Astrocyte of the cerebellum (primary cell): Measurements from ENCODE around the gene CAMSAP2.

Experiments
- DNase-seq: peaks from one replicate; pipeline ENCODE4 v3.0.0-alpha.2; 2011; ENCODE audit warnings: low read depth
- H3K4me3 ChIP-seq: 2 replicates; pipeline ENCODE4 v1.5.1; 2011; ENCODE audit warnings: mild to moderate bottlenecking, low read depth, low read length, moderate library complexity
- CTCF ChIP-seq: IDR thresholded peaks from 2 replicates; pipeline ENCODE4 v1.5.1; 2012; ENCODE audit warnings: low read length, low read depth, moderate library complexity, mild to moderate bottlenecking; ENCODE audit errors: missing control alignments
- in situ Hi-C: cut with HindIII; loops from 2 replicates; pipeline ENCODE4 v1.10.0; 2017; ENCODE audit warnings: low sequenced_read_pairs

The CAMSAP2 gene

DNA sequence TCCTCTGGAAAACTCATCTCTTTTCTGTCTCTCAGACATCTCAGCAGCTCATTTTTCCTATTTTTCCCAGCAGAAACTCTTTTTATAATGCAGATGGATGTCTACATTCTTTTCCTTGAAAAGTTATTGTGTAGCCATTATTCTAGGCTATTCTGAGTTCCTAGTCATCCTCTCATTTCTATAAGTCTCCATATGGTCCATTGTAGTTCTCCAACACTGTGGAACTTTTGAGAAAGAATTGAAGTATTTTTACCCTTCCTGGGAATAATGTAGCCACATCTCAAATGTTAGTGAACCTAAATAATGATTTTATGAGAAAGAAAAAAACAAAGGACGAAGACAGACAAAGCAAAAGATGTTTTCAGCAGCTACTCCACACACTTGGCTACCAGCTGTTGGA is 107.7 kb downstream of the CAMSAP2 start:
- no peak for TF ChIP-seq CTCF
- no peak overlapping the region for H3K4me3 ChIP-seq
- DNase-seq, result no peak
- in situ Hi-C loops, result no loop called here

- in situ Hi-C loops, result no loop called here
- no peak for DNase-seq
- H3K4me3 ChIP-seq, result no peak overlapping the region
Observed at GRCh38 chr1:200849430-200849829, 110.7 kb downstream of the CAMSAP2 start.

GRCh38 chr1:200850554-200850953 is 111.9 kb downstream of the CAMSAP2 start:
- in situ Hi-C loops, result no loop called here
- no peak for DNase-seq
- no peak overlapping the region for H3K4me3 ChIP-seq
- TF ChIP-seq CTCF, result no peak

More at GRCh38 chr1:200849430-200849829, 110.7 kb downstream of the CAMSAP2 start:
- TF ChIP-seq CTCF, result no peak

GRCh38 chr1:200856716-200857357 is 118.1 kb downstream of the CAMSAP2 start:
- H3K4me3 ChIP-seq, result no peak overlapping the region
- TF ChIP-seq CTCF, result no peak
- DNase-seq, result no peak
- in situ Hi-C loops, result no loop called here

GRCh38 chr1:200857804-200858203 is 119.1 kb downstream of the CAMSAP2 start:
- DNase-seq, result no peak
- in situ Hi-C loops, result no loop called here
- no peak for TF ChIP-seq CTCF
- no peak overlapping the region for H3K4me3 ChIP-seq

GRCh38 chr1:200861937-200862647 is 123.4 kb downstream of the CAMSAP2 start:
- in situ Hi-C loops, result no loop called here
- no peak for DNase-seq
- no peak for TF ChIP-seq CTCF

More at GRCh38 chr1:200861937-200862647, 123.4 kb downstream of the CAMSAP2 start:
- no peak overlapping the region for H3K4me3 ChIP-seq
